Measurements from ENCODE around the gene INPP4B.

DNA sequence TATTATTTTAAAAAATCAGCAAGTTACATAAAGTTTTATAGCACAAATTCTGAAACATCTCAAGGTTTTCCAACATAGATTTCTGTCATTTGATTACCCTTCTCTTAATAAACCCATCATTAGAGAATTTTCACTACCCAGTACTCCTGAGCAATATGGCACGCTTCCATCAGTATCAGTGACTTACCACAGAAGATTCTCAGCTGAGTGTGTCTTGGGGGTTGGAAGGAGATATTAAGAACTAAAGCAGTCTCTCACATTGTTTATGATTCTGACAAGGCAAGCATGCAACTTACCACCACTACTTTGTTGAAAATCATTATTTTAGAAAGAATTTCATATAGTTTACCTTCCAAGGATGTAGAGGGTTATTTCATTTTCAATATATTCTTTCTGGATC, 67.7 kb downstream of the INPP4B start:
- TF ChIP-seq POLR2A (IDR thresholded peaks at IDR 0.05) = no peak
- TF ChIP-seq, protein P1, sequence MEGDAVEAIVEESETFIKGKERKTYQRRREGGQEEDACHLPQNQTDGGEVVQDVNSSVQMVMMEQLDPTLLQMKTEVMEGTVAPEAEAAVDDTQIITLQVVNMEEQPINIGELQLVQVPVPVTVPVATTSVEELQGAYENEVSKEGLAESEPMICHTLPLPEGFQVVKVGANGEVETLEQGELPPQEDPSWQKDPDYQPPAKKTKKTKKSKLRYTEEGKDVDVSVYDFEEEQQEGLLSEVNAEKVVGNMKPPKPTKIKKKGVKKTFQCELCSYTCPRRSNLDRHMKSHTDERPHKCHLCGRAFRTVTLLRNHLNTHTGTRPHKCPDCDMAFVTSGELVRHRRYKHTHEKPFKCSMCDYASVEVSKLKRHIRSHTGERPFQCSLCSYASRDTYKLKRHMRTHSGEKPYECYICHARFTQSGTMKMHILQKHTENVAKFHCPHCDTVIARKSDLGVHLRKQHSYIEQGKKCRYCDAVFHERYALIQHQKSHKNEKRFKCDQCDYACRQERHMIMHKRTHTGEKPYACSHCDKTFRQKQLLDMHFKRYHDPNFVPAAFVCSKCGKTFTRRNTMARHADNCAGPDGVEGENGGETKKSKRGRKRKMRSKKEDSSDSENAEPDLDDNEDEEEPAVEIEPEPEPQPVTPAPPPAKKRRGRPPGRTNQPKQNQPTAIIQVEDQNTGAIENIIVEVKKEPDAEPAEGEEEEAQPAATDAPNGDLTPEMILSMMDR (IDR thresholded peaks at IDR 0.05) = no peak

Data from uterus (tissue), 2 donors.